H9 (cell line): ENCODE data around the gene MYO5B. TPM values are rescaled to one million over a fixed set of nuclear protein-coding genes. Genes with fewer than 3 reads are reported as not detected.

Experiments
- DNase-seq: peaks from one replicate; pipeline ENCODE4 v3.0.0-alpha.2; 2017
- H2AFZ ChIP-seq: one replicate; pipeline ENCODE4 v1.6.1; 2013; ENCODE audit warnings: mild to moderate bottlenecking, low read length, control low read depth, moderate library complexity
- H2AK5ac ChIP-seq: 2 replicates; pipeline ENCODE4 v1.6.1; 2013; ENCODE audit warnings: low read length, control low read depth, mixed read lengths; ENCODE audit not compliant: insufficient read length
- H2BK120ac ChIP-seq: one replicate; pipeline ENCODE4 v1.6.1; 2013; ENCODE audit warnings: low read depth, mild to moderate bottlenecking, low read length, control low read depth, inconsistent platforms; ENCODE audit not compliant: poor library complexity, severe bottlenecking
- H2BK12ac ChIP-seq: 2 replicates; pipeline ENCODE4 v1.6.1; 2013; ENCODE audit warnings: low read length, control low read depth, mixed read lengths, low read depth; ENCODE audit not compliant: insufficient read length
- H2BK15ac ChIP-seq: 2 replicates; pipeline ENCODE4 v1.6.1; 2013; ENCODE audit warnings: low read depth, low read length, control low read depth
- H2BK20ac ChIP-seq: one replicate; pipeline ENCODE4 v1.6.1; 2013; ENCODE audit warnings: low read depth, mild to moderate bottlenecking, low read length, control low read depth, inconsistent platforms; ENCODE audit not compliant: poor library complexity, severe bottlenecking
- H2BK5ac ChIP-seq: 2 replicates; pipeline ENCODE4 v1.6.1; 2013; ENCODE audit warnings: low read length, control low read depth, mixed read lengths; ENCODE audit not compliant: insufficient read length
- H3K14ac ChIP-seq: 2 replicates; pipeline ENCODE4 v1.6.1; 2013; ENCODE audit warnings: low read length, control low read depth; ENCODE audit not compliant: insufficient read depth
- H3K18ac ChIP-seq: 2 replicates; pipeline ENCODE4 v1.6.1; 2013; ENCODE audit warnings: low read depth, mild to moderate bottlenecking, mixed read lengths, low read length, control low read depth; ENCODE audit not compliant: insufficient read length
- H3K23ac ChIP-seq: 2 replicates; pipeline ENCODE4 v1.6.1; 2013; ENCODE audit warnings: low read length, control low read depth, mixed read lengths, low read depth; ENCODE audit not compliant: insufficient read length
- H3K23me2 ChIP-seq: 2 replicates; pipeline ENCODE4 v1.6.1; 2013; ENCODE audit warnings: low read depth, mild to moderate bottlenecking, mixed read lengths, low read length, control low read depth; ENCODE audit not compliant: insufficient read length, poor library complexity, severe bottlenecking
- H3K27ac ChIP-seq: 2 replicates; pipeline ENCODE4 v1.5.1; 2013; ENCODE audit warnings: low read length, control low read depth, mixed read lengths, low read depth; ENCODE audit not compliant: insufficient read length
- H3K27me3 ChIP-seq: 2 replicates; pipeline ENCODE4 v1.6.1; 2013; ENCODE audit warnings: low read length, control low read depth, inconsistent platforms; ENCODE audit not compliant: insufficient read depth
- H3K4ac ChIP-seq: 2 replicates; pipeline ENCODE4 v1.6.1; 2013; ENCODE audit warnings: low read depth, mild to moderate bottlenecking, control low read depth, inconsistent platforms, low read length, moderate library complexity
- H3K4me1 ChIP-seq: 2 replicates; pipeline ENCODE4 v1.6.1; 2013; ENCODE audit warnings: low read length, control low read depth, inconsistent platforms; ENCODE audit not compliant: insufficient read depth
- H3K4me2 ChIP-seq: 2 replicates; pipeline ENCODE4 v1.6.1; 2013; ENCODE audit warnings: low read length, control low read depth, mixed read lengths; ENCODE audit not compliant: insufficient read length, insufficient read depth
- H3K56ac ChIP-seq: 2 replicates; pipeline ENCODE4 v1.6.1; 2013; ENCODE audit warnings: low read depth, mild to moderate bottlenecking, mixed read lengths, low read length, control low read depth; ENCODE audit not compliant: insufficient read length
- H3K79me1 ChIP-seq: 2 replicates; pipeline ENCODE4 v1.6.1; 2013; ENCODE audit warnings: low read depth, mild to moderate bottlenecking, moderate library complexity, low read length, control low read depth, inconsistent platforms; ENCODE audit not compliant: insufficient read depth, poor library complexity, severe bottlenecking
- H3K79me2 ChIP-seq: 2 replicates; pipeline ENCODE4 v1.6.1; 2013; ENCODE audit warnings: low read length, control low read depth, inconsistent platforms; ENCODE audit not compliant: insufficient read depth
- H3K9ac ChIP-seq: 2 replicates; pipeline ENCODE4 v1.6.1; 2013; ENCODE audit warnings: low read length, control low read depth, mixed read lengths; ENCODE audit not compliant: insufficient read length; ENCODE audit errors: extremely low read depth
- H3K9me3 ChIP-seq: one replicate; pipeline ENCODE4 v1.6.1; 2013; ENCODE audit warnings: low read depth, low read length, inconsistent platforms; ENCODE audit not compliant: control insufficient read depth
- H3T11ph ChIP-seq: one replicate; pipeline ENCODE4 v1.6.1; 2013; ENCODE audit warnings: mild to moderate bottlenecking, low read length, control low read depth, inconsistent platforms
- H4K20me1 ChIP-seq: one replicate; pipeline ENCODE4 v1.6.1; 2013; ENCODE audit not compliant: control insufficient read depth, insufficient read length, insufficient read depth
- H4K5ac ChIP-seq: 2 replicates; pipeline ENCODE4 v1.6.1; 2013; ENCODE audit warnings: low read depth, mild to moderate bottlenecking, mixed read lengths, low read length, control low read depth; ENCODE audit not compliant: insufficient read length
- H4K8ac ChIP-seq: replicated peaks from 2 replicates; pipeline ENCODE4 v1.6.1; 2013; ENCODE audit warnings: low read length, control low read depth, mixed read lengths, low read depth; ENCODE audit not compliant: insufficient read length
- H4K91ac ChIP-seq: 2 replicates; pipeline ENCODE4 v1.6.1; 2013; ENCODE audit warnings: low read depth, mild to moderate bottlenecking, moderate library complexity, mixed read lengths, low read length, control low read depth; ENCODE audit not compliant: insufficient read length
- H3K27ac Mint-ChIP-seq, 3 experiments: 2 replicates in 2 of 3; 3 replicates in 1 of 3; pipeline ENCODE4 v1.8.0; 2020 to 2021; ENCODE audit warnings: mixed read lengths in 3 of 3, mild to moderate bottlenecking in 1 of 3, moderate library complexity in 1 of 3
- H3K27me3 Mint-ChIP-seq: 2 replicates; pipeline ENCODE4 v1.8.0; 2021; ENCODE audit warnings: low read depth, mild to moderate bottlenecking, moderate library complexity, mixed read lengths
- H3K36me3 Mint-ChIP-seq, 3 experiments: 2 replicates in 2 of 3; 3 replicates in 1 of 3; pipeline ENCODE4 v1.8.0; 2020 to 2021; ENCODE audit warnings: low read depth in 3 of 3, mixed read lengths in 3 of 3; ENCODE audit not compliant: insufficient read depth in 1 of 3
- H3K4me1 Mint-ChIP-seq, 2 experiments: 2 replicates each; pipeline ENCODE4 v1.8.0; 2020; ENCODE audit warnings: mixed read lengths in 2 of 2
- H3K4me3 Mint-ChIP-seq, 2 experiments: 2 replicates in 1 of 2; 3 replicates in 1 of 2; pipeline ENCODE4 v1.8.0; 2020 to 2021; ENCODE audit warnings: mild to moderate bottlenecking in 2 of 2, mixed read lengths in 2 of 2, moderate library complexity in 1 of 2
- H3K9me3 Mint-ChIP-seq, 2 experiments: 2 replicates in 1 of 2; 3 replicates in 1 of 2; pipeline ENCODE4 v1.8.0; 2020; ENCODE audit warnings: mild to moderate bottlenecking in 2 of 2, mixed read lengths in 2 of 2, moderate library complexity in 1 of 2
- CTCF ChIP-seq: fragments of 200-600 bp; sonication (generic); conservative IDR thresholded peaks from 3 replicates; pipeline ENCODE4 v1.8.0; 2021; ENCODE audit warnings: antibody characterized with exemption, mild to moderate bottlenecking
- WGBS: extraction: QIAGEN DNeasy Blood & Tissue Kit; methylation state at CpG from one replicate; pipeline ENCODE4 v1.1.7; 2013; ENCODE audit warnings: missing lambda C conversion rate, low lambda C conversion rate, mixed read lengths; ENCODE audit not compliant: insufficient read length; ENCODE audit errors: extremely low coverage; 5-methylcytosine and 5-hydroxymethylcytosine counted together
- total RNA-seq: library from RNA; stranded (reverse); gene quantifications from 2 replicates; pipeline ENCODE4 v1.2.1, GENCODE V29; 2021

The MYO5B gene
- total RNA-seq, 1 experiment from 2014 or later: 9.3 TPM

- Histone ChIP-seq H3K9me3 (no peaks in the 10 kb centered on the region), H3K18ac (no peak overlapping the region), H3K27ac (no peak overlapping the region), H3K27me3 (no peaks in the 10 kb centered on the region), H2AK5ac (no peak overlapping the region), H4K20me1 (no peaks in the 10 kb centered on the region), H3K4me1 (no peaks in the 10 kb centered on the region), H2BK120ac (no peak overlapping the region), H4K8ac (no peak overlapping the region), H4K91ac (no peak overlapping the region), H4K5ac (no peak overlapping the region), H2BK5ac (no peak overlapping the region), H2BK20ac (no peak overlapping the region), H3K56ac (no peak overlapping the region), H3K23ac (no peak overlapping the region), H2AFZ (no peak overlapping the region), H2BK15ac (no peak overlapping the region), H3K14ac (no peak overlapping the region), H2BK12ac (no peak overlapping the region), H3K79me1 (no peaks in the 10 kb centered on the region), H3T11ph (no peak overlapping the region), H3K9ac (no peak overlapping the region), H3K4me2 (no peak overlapping the region), H3K23me2 (no peaks in the 10 kb centered on the region), H3K79me2 (no peaks in the 10 kb centered on the region), H3K4ac (no peak overlapping the region)
- H3K4me1 Mint-ChIP-seq: peaks cover 0 to 10% of the 10 kb centered on the region in 2 experiments; a peak in 3 of 4 replicates
- no CpG with 5 or more reads among the region's 3 CpGs for WGBS
- H3K27me3 Mint-ChIP-seq: peaks cover 2% of the 10 kb centered on the region; the same call in 1 of the 2 replicates
- no peak overlapping the region for H3K4me3 Mint-ChIP-seq
- DNase-seq: no peak
- no peaks in the 10 kb centered on the region; a peak in 1 of 7 replicates for H3K36me3 Mint-ChIP-seq
- TF ChIP-seq CTCF: no peak
- no peaks in the 10 kb centered on the region; a peak in 1 of 5 replicates for H3K9me3 Mint-ChIP-seq
- no peak overlapping the region for H3K27ac Mint-ChIP-seq
These were observed 90.5 kb downstream of the MYO5B start for GRCh38 chr18:50104421-50104820.
